WI38 (cell line): ENCODE results near the gene MED13L.
"Not testable (repeated sequence)": the region's sequence is repeated elsewhere in the genome, so short reads cannot be mapped to it uniquely, and the experiment has no call there.

ENCODE experiments used
- H3K4me3 ChIP-seq: 2 replicates; pipeline ENCODE4 v1.5.1; 2011; ENCODE audit warnings: low read depth, mild to moderate bottlenecking, control low read depth, low read length
- TF ChIP-seq, protein P1 (sequence below): IDR thresholded peaks from 2 replicates; pipeline ENCODE4 v1.5.1; 2012; ENCODE audit warnings: low read depth, mild to moderate bottlenecking, control low read depth, low read length

The MED13L gene

GRCh38 chr12:116246490-116247179 lies 30.9 kb downstream of the MED13L start:
- TF ChIP-seq, protein P1, sequence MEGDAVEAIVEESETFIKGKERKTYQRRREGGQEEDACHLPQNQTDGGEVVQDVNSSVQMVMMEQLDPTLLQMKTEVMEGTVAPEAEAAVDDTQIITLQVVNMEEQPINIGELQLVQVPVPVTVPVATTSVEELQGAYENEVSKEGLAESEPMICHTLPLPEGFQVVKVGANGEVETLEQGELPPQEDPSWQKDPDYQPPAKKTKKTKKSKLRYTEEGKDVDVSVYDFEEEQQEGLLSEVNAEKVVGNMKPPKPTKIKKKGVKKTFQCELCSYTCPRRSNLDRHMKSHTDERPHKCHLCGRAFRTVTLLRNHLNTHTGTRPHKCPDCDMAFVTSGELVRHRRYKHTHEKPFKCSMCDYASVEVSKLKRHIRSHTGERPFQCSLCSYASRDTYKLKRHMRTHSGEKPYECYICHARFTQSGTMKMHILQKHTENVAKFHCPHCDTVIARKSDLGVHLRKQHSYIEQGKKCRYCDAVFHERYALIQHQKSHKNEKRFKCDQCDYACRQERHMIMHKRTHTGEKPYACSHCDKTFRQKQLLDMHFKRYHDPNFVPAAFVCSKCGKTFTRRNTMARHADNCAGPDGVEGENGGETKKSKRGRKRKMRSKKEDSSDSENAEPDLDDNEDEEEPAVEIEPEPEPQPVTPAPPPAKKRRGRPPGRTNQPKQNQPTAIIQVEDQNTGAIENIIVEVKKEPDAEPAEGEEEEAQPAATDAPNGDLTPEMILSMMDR: no peak
- H3K4me3 ChIP-seq: no peak overlapping the region

DNA sequence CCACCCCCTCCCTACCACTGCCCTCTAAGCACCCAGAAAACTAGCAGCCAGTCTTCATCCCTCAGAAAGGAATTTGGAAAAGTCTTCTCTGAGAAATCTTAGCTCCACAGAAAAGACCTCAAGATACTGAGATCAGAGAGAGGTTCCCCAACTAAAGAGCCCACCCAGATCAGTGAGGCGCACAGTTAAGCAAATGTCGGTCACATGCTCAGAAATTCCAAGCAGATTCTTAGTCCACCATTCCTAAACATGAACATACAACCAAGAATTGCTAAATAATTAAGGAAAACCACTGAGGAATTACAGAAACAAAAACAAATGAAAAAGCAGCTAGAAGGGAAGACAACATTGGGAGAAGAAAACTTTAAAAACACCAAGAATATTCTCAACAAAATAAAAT lies 32.3 kb downstream of the MED13L start:
- TF ChIP-seq, protein P1: no peak
- no peak overlapping the region for H3K4me3 ChIP-seq

- TF ChIP-seq, protein P1: no peak
- H3K4me3 ChIP-seq: no peak overlapping the region
These were observed 32.9 kb downstream of the MED13L start for GRCh38 chr12:116244474-116245090.

GRCh38 chr12:116244001-116244400 lies 33.5 kb downstream of the MED13L start:
- no peak overlapping the region for H3K4me3 ChIP-seq
- TF ChIP-seq, protein P1: no peak

GRCh38 chr12:116242740-116243139 lies 34.8 kb downstream of the MED13L start:
- no peak overlapping the region for H3K4me3 ChIP-seq
- TF ChIP-seq, protein P1: no peak

DNA sequence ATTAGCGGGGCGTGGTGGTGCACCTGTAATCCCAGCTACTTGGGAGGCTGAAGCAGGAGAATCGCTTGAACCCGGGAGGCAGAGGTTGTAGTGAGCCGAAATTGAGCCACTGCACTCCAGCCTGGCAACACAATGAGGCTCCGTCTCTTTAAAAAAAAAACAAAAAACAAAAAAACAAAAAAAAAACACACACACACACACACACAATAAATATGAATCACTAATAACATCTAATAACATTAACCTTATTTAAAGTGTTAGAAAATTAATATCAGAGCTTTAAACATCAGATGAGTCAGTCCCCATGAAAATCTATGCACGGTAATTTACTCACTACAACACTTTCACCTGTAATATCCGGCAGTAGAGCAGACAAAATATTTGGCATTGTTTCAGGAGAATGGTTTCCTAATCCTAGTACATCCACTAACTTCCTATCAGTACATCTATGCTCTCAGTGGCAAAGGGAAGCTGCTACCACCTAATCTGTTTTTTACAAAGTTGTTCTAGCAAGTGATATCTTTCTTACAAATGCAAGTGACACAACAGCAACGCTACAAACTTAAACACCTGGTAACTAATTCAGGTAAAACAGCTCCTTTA lies 36.2 kb downstream of the MED13L start:
- H3K4me3 ChIP-seq: no peak overlapping the region
- TF ChIP-seq, protein P1: no peak

- H3K4me3 ChIP-seq: not testable (repeated sequence)
These were observed 38.8 kb downstream of the MED13L start for GRCh38 chr12:116238570-116239119.
